GM19351 (cell line): ENCODE results near the gene NDUFV3.
"Not testable (repeated sequence)": the region's sequence is repeated elsewhere in the genome, so short reads cannot be mapped to it uniquely, and the experiment has no call there.

Source experiments
- ATAC-seq: cut with Tn5 transposase; IDR thresholded peaks from one replicate; pipeline ENCODE4 v1.9.1; 2021; ENCODE audit warnings: mild to moderate bottlenecking, moderate library complexity; ENCODE audit not compliant: unreplicated experiment

Gene NDUFV3

GRCh38 chr21:42855937-42856335 is 37.2 kb upstream of the NDUFV3 start:
- ATAC-seq: no peak

GRCh38 chr21:42857216-42857615 is 35.9 kb upstream of the NDUFV3 start:
- ATAC-seq: no peak

- no peak for ATAC-seq
Observed at GRCh38 chr21:42858185-42858847, 34.8 kb upstream of the NDUFV3 start.

GRCh38 chr21:42858957-42859890 is 33.9 kb upstream of the NDUFV3 start:
- no peak for ATAC-seq

GRCh38 chr21:42859891-42860230 is 33.2 kb upstream of the NDUFV3 start:
- ATAC-seq: no peak

- ATAC-seq: no peak
Observed at GRCh38 chr21:42860345-42860744, 32.8 kb upstream of the NDUFV3 start.

- no peak for ATAC-seq
Observed at GRCh38 chr21:42861311-42861847, 31.7 kb upstream of the NDUFV3 start.

- ATAC-seq: no peak
Observed at GRCh38 chr21:42861848-42862400, 31.2 kb upstream of the NDUFV3 start.

- ATAC-seq: no peak
Observed at GRCh38 chr21:42862774-42863503, 30.2 kb upstream of the NDUFV3 start.

GRCh38 chr21:42863504-42863870 is 29.6 kb upstream of the NDUFV3 start:
- ATAC-seq: no peak

GRCh38 chr21:42864286-42864685 is 28.8 kb upstream of the NDUFV3 start:
- ATAC-seq: no peak

- no peak for ATAC-seq
Observed at GRCh38 chr21:42864815-42865775, 28.0 kb upstream of the NDUFV3 start.

- ATAC-seq: no peak
Observed at GRCh38 chr21:42865776-42866160, 27.3 kb upstream of the NDUFV3 start.

- no peak for ATAC-seq
Observed at GRCh38 chr21:42868196-42868595, 24.9 kb upstream of the NDUFV3 start.

- no peak for ATAC-seq
Observed at GRCh38 chr21:42873096-42873495, 20.0 kb upstream of the NDUFV3 start.

GRCh38 chr21:42875811-42876210 is 17.3 kb upstream of the NDUFV3 start:
- ATAC-seq: not testable (repeated sequence)

- ATAC-seq: peak; percentile 23
Observed at GRCh38 chr21:42878678-42878992, 14.5 kb upstream of the NDUFV3 start.

- ATAC-seq: peak; percentile 83
Observed at GRCh38 chr21:42878993-42879787, 13.9 kb upstream of the NDUFV3 start, which contains the start of gene WDR4. TSS of gene WDR4 (minus strand) at chr21:42879539. CDS start at chr21:42879495, 44 bp downstream.

GRCh38 chr21:42880352-42880751 is 12.8 kb upstream of the NDUFV3 start:
- no peak for ATAC-seq
